ENCODE measurements around the gene MAP1LC3B2. TPM values are rescaled to one million over a fixed set of nuclear protein-coding genes. Genes with fewer than 3 reads are reported as not detected.

The MAP1LC3B2 gene
- polyA plus RNA-seq (2013, experiment 1 of 2; ENCODE audit: insufficient read length), result 18.6 TPM
- 20.4 TPM for polyA plus RNA-seq (2013, experiment 2 of 2; ENCODE audit: insufficient read length)

DNA sequence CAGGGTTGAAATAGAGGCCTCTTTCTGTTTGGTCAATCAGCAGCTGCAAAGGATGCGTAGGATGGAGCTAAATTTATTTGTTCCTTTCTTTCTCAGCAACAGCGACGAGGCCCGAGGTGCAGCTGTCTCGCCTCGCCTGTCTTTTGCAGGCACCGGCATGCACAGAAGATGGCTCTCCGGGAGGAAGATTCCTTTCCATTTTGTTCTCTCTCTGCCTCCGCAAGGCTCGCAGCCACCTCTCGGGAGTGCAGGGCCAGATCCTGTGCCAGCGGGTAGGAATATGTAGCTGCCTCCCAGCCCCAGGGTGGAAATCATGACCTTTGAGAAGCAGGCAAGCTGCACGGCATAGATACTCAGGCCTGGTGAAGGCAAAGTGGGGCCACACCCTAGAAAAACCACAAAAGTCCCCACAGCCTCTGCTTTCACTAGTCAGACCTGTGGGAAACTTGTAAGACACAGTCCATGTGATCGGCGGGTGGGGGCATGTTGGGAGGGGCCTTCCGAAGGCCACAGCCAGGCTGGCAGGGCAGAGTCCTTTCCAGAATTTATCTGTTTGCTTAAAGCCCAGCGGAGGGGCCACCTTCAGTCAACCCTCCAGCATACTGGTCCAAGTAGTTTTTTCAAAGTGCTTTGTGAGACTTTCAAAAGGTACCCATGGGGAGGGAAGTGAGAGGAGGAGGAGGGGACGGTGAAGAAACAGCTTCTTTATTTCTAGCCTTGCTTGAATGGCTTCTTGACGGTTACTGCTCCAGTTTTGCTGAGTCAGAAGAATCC lies at the start of gene MAP1LC3B2:
Gene MAP1LC3B2 (plus strand): TSS at position 220 of the 774 bp plus-strand sequence. CDS start 16,562 bp downstream, outside the sequence.
- DNase-seq, result peak; percentile 79

GRCh38 chr12:116513944-116514343 lies 45.2 kb upstream of the MAP1LC3B2 start:
- DNase-seq, result no peak

- no peak for DNase-seq
Measured at GRCh38 chr12:116515684-116516083, 43.5 kb upstream of the MAP1LC3B2 start.

- no peak for DNase-seq
Measured at GRCh38 chr12:116516657-116517056, 42.5 kb upstream of the MAP1LC3B2 start.

DNA sequence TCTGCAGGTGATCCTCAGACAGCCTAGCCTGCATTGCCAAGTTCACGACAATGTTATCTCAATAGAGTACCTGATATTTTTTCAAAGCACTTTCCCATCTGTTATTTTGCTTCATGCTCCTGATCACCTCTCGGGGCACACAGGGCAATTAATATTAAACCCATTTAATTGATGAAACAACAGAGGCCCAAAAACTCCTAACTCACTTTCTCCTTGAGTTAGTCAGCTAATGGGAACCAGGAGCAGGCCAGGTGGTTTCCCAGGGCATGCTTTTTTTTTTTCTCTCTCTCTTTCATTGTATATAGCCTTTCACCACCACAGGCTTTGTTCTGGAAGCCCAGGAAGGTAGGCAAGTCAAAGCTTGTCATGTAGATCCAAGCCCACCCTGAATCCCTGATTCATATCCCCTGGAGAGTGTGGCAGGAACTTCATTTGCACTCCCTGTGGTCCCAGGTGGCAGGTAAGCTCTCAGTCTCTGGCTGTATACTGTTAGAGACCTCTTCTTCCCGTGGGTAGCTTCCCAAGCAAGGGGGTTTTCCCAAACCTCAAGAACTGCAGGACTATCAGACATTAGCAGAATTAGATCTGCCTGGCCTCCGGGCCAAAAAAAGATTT lies 41.6 kb upstream of the MAP1LC3B2 start:
- no peak for DNase-seq

- no peak for DNase-seq
Measured at GRCh38 chr12:116520225-116520760, 38.9 kb upstream of the MAP1LC3B2 start.

DNA sequence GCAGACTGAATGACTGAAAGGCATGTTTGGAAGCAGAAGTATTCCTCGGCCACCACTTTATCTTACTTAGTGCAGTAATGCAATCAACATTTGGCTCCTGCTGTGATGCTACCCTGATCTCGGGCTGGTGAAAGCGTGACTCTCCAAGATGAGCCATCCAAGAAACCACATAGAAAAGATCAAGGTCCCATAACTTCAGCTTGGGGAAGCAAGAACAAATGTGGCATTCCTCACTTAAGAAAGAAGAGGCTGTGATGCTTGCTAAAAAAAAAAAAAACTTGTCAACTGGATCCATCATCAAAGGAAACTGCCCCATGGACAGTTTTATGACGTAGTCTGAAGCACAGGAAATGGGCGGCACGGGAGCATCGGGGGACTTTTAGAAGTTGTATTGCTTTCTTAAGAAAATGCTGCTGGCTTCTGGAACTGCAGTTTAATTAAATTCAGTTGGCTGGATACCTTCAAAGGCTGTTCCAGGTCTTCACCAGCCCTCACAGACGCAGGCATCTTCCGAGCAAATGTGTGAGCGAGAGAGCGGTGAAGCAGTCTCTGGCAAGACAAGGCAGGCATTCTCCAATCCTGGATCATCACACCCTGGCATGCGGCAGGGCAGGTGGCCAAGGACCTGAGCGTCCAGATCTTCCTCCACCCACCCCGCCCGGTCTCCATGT lies 38.2 kb upstream of the MAP1LC3B2 start:
- DNase-seq, result peak; percentile 93

DNA sequence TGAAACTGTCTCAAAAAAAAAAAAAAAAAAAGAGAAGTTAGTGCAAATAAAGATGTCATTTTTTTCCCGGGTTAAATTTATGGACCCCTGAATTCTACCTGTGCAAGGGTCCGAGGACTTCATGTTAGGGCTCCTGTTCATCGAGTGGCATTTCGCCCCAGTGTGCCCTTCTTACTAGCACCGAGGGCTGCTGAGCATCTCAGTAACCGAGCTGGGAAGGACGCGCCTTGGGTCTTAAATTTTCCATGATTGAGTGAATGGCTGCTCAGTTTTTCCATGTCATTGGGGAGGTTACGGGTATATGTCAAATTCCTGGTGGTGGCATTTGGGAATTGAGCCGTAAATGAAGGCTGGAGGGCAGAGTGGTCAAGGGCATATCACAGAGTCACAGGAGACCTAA lies 34.9 kb upstream of the MAP1LC3B2 start:
- DNase-seq, result no peak

DNA sequence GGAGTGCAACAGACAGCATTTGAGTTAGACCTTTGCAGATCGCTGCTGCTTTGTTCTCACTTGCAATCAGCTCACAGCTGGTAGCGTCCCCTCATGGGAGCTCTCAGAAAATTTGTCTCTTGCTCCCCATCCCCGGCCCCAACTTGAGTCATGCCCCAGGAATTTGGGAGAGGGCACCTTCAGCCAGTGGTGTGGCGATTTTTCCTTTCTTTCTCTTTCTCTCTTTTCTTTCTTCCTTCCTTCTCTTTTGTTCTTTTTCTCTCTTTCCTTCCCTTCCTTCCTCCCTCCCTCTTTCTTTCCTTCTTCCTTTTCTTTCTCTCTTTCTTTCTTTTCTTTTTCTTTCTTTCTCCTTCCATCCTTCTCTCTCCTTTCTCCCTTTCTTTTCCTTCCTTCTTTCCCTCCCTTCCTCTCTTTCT lies 34.2 kb upstream of the MAP1LC3B2 start:
- DNase-seq, result peak; percentile 86

DNA sequence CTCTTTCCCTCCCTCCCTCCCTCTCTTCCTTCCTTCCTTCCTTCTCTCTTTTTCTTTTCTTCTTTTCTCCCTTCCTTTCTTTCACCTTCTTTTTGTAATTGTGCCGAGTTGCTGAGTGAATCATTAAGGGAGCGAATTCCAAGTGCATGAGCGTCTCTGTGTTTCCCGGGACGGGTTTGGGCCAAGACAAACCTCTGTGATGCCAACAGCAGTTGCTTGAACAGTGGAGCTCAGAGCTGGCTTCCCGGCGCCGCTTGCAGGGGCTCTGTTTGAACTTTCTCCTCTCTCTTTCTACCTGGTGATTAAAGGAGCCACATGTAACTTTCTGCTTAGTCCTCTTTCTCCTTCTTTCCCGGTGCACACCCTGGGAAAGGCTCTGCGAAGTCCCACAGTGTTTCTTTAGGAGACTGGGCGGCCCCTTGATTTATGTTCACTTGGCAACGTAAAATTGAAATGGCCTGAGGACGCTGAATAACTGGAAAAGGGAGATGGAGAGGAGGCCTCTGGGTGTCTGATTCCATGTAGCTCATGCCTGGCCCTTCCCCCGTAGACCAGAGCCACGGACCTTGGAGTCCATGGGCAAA lies 33.7 kb upstream of the MAP1LC3B2 start:
- DNase-seq, result peak; percentile 94

GRCh38 chr12:116528065-116528464 lies 31.1 kb upstream of the MAP1LC3B2 start:
- DNase-seq, result peak; percentile 78

- DNase-seq, result peak; percentile 62
Measured at GRCh38 chr12:116528498-116528897, 30.7 kb upstream of the MAP1LC3B2 start.

- no peak for DNase-seq
Measured at GRCh38 chr12:116529048-116529447, 30.1 kb upstream of the MAP1LC3B2 start.

GRCh38 chr12:116529686-116530085 lies 29.5 kb upstream of the MAP1LC3B2 start:
- no peak for DNase-seq

DNA sequence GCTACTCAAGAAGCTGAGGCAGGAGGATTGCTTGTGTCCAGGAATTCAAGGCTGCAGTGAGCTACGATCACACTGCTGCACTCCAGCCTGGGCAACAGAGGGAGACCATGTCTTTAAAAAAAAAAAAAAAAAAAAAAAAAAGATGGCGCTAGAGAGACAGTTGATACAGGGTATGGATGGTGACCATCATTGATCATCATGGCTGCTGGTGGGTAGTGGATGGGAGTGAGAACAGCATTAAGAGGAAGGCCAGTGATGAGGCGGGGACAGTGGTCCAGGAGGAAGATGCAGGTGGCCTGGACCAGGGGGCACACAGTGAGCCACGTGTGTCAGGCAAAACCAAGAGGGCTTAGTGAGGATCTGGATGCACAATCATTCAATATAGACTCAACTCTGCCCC lies 26.8 kb upstream of the MAP1LC3B2 start:
- DNase-seq, result no peak

- DNase-seq, result no peak
Measured at GRCh38 chr12:116532986-116533342, 26.2 kb upstream of the MAP1LC3B2 start.

DNA sequence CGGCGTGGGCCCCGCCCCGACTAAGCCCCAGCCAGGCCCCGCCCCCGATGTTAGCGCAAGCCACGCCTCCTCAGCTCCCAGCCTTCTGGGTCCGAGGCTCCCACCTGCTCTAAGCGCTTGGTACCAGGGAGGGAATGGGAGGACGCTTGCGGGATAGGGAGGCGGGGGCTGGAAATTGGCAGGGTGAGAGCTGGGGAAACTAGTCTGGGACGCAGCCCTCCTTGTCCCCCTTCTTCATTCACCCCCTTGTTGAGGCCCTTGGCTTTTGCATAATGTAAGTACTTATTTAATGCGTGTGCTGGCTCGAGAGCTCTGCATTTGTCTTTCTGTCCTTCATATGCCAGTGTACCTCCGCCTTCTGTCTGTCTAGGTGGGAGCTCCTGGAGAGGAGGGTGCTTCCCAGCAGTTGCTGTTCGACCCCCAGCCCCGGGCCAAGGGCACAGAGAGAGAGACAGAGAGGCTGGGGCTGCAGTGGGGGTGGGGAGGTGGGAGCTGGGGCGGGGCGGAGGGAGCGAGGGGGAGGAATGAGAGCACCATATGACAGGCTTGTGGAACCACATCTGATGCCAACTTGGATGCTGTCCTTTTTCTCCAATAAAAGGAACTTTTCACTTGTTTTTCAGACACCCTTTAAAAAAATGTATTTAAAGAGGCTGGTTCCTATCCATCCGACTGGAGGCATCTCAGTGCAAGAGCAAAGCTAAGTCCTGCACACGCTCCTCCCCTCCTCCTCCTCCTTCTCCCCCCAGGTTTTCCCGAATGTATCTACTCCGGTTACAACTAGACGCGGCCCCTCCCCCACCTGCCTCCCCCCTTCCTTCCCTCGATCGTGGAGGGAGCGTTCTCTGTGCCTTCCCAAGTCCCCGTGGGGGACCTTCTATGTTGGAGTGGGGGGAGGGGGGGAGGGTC lies 25.6 kb upstream of the MAP1LC3B2 start:
- DNase-seq, result peak; percentile 71

GRCh38 chr12:116534311-116535121 lies 24.7 kb upstream of the MAP1LC3B2 start:
- no peak for DNase-seq

- no peak for DNase-seq
Measured at GRCh38 chr12:116535241-116535640, 23.9 kb upstream of the MAP1LC3B2 start.

DNA sequence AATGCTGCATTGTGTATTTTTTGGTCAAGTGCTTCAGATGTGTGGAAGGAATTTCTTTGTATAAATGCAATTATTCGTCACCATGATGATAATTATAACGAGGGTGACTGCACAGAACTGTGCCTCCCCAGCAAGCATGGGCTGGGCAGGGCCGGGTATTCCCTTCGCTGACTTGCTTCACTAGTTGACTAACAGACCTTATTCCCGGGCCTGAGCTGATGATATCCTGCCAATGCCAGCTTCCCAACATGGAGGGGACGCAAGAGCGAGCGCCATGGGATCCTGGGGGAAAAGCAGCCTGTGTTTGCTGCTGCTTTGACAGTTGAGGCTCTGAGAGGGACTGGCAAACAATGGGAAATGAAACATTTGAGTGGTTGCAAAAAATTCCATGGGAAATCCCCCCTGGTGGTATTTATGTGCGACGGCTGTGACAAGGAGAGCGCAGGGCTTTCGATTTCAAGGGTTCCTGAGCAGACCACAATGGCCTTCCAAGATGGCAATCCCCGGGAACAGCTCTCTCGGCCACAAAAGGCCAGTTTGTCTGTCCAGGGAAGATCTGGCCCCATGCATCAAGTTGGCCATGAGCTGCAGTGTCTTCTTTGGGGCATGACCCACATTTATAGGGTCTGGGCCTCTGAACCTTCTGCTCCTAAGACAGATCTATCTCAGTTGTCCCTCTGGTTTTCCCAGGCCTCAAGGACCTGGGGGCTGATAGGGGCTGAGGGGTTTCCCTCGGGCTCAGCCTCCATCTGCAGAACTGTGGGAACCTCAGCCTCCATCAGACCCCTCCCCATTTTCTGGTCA lies 21.9 kb upstream of the MAP1LC3B2 start:
- DNase-seq, result no peak

Data from fibroblast of skin of scalp (primary cell).